Measurements from ENCODE around the gene CCDC160. TPM values are rescaled to one million over a fixed set of nuclear protein-coding genes. Genes with fewer than 3 reads are reported as not detected.
"Not testable (repeated sequence)": the region's sequence is repeated elsewhere in the genome, so short reads cannot be mapped to it uniquely, and the experiment has no call there.

The CCDC160 gene
- polyA plus RNA-seq, 1 donor from 2014 or later, result 4.3 TPM

DNA sequence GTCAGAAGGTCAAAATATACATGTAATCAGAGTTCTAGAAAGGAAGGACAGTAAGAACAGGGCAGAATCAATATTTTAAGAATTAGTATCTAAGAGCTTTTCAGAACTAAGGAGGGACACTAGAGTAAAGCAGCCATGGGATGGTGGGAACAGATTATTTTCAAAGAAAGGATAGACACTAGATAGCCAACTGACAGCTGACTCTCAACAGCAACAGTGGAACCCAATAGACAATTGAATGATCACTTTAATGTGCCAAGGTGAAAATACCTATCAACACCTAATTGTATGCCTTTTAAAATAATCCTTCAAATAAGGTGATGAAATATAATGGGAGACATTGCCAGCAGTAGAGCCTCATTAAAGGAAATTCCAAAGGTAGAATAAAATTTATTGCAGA is 26.5 kb upstream of the CCDC160 start:
- no peaks in the 10 kb centered on the region for H3F3A ChIP-seq (ENCODE audit: insufficient read depth, low read length, poor library complexity, severe bottlenecking)
- no peak overlapping the region for H3K4me2 ChIP-seq (ENCODE audit: low read length)
- H3K79me2 ChIP-seq (replicated peaks; ENCODE audit: insufficient read depth, low read length), result no peaks in the 10 kb centered on the region
- no peak overlapping the region for H3K9ac ChIP-seq (ENCODE audit: low read length)
- H3K9me3 ChIP-seq (ENCODE audit: low read length), result no peaks in the 10 kb centered on the region
- no peak for TF ChIP-seq POLR2AphosphoS5 (IDR thresholded peaks at IDR 0.05)
- TF ChIP-seq, protein P1, sequence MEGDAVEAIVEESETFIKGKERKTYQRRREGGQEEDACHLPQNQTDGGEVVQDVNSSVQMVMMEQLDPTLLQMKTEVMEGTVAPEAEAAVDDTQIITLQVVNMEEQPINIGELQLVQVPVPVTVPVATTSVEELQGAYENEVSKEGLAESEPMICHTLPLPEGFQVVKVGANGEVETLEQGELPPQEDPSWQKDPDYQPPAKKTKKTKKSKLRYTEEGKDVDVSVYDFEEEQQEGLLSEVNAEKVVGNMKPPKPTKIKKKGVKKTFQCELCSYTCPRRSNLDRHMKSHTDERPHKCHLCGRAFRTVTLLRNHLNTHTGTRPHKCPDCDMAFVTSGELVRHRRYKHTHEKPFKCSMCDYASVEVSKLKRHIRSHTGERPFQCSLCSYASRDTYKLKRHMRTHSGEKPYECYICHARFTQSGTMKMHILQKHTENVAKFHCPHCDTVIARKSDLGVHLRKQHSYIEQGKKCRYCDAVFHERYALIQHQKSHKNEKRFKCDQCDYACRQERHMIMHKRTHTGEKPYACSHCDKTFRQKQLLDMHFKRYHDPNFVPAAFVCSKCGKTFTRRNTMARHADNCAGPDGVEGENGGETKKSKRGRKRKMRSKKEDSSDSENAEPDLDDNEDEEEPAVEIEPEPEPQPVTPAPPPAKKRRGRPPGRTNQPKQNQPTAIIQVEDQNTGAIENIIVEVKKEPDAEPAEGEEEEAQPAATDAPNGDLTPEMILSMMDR (IDR thresholded peaks at IDR 0.05; ENCODE audit: poor library complexity, severe bottlenecking), result no peak
- TF ChIP-seq EZH2 (IDR thresholded peaks at IDR 0.05; ENCODE audit: borderline replicate concordance, insufficient read depth, low read length, poor library complexity, severe bottlenecking), result no peak
- TF ChIP-seq MXI1 (conservative IDR thresholded peaks at IDR 0.05; ENCODE audit: poor library complexity, severe bottlenecking), result no peak
- no peak for TF ChIP-seq TAF1 (IDR thresholded peaks at IDR 0.05; ENCODE audit: low read depth)
- no peak for TF ChIP-seq SMC3 (conservative IDR thresholded peaks at IDR 0.05; ENCODE audit: poor library complexity)
- TF ChIP-seq EP300 (conservative IDR thresholded peaks at IDR 0.05; ENCODE audit: poor library complexity, severe bottlenecking), result no peak
- TF ChIP-seq RAD21 (conservative IDR thresholded peaks at IDR 0.05), result no peak
- TF ChIP-seq, protein P2, sequence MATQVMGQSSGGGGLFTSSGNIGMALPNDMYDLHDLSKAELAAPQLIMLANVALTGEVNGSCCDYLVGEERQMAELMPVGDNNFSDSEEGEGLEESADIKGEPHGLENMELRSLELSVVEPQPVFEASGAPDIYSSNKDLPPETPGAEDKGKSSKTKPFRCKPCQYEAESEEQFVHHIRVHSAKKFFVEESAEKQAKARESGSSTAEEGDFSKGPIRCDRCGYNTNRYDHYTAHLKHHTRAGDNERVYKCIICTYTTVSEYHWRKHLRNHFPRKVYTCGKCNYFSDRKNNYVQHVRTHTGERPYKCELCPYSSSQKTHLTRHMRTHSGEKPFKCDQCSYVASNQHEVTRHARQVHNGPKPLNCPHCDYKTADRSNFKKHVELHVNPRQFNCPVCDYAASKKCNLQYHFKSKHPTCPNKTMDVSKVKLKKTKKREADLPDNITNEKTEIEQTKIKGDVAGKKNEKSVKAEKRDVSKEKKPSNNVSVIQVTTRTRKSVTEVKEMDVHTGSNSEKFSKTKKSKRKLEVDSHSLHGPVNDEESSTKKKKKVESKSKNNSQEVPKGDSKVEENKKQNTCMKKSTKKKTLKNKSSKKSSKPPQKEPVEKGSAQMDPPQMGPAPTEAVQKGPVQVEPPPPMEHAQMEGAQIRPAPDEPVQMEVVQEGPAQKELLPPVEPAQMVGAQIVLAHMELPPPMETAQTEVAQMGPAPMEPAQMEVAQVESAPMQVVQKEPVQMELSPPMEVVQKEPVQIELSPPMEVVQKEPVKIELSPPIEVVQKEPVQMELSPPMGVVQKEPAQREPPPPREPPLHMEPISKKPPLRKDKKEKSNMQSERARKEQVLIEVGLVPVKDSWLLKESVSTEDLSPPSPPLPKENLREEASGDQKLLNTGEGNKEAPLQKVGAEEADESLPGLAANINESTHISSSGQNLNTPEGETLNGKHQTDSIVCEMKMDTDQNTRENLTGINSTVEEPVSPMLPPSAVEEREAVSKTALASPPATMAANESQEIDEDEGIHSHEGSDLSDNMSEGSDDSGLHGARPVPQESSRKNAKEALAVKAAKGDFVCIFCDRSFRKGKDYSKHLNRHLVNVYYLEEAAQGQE (IDR thresholded peaks at IDR 0.05; ENCODE audit: borderline replicate concordance), result no peak
- H3K9me2 ChIP-seq (ENCODE audit: insufficient read depth, low read length), result no peaks in the 10 kb centered on the region
- H4K20me1 ChIP-seq (ENCODE audit: insufficient read depth), result no peaks in the 10 kb centered on the region
- H3K27me3 ChIP-seq (ENCODE audit: insufficient read depth, low read depth, low read length), result no peaks in the 10 kb centered on the region
- no peaks in the 10 kb centered on the region for H3K36me3 ChIP-seq (ENCODE audit: insufficient read depth, low read length)
- no peak overlapping the region for H2AFZ ChIP-seq (ENCODE audit: low read depth, low read length)
- no peak overlapping the region for H3K4me3 ChIP-seq (ENCODE audit: low read length)
- no peak overlapping the region for H3K27ac ChIP-seq (ENCODE audit: low read length)

DNA sequence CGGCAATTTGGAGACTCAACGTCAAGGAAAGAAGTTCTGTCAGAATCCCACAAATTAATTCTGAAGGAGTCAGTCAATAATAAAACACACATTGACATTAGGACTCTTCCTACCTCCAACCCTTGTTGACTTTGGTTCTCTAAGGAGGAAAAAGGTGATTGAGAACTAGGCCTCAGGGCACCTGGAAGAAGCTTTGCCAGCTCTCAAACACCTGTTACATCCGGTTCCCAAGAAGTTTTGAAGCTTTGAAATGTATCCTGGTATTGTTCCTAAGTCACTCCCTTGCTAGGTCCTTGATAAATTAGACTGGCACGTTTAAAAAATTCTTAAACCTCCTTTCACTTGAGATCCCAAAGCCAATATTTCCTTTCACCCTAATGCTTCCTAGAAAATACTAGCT is 1.7 kb upstream of the CCDC160 start:
- no peak overlapping the region for H2AFZ ChIP-seq (ENCODE audit: low read depth, low read length)
- H3K9ac ChIP-seq (ENCODE audit: low read length), result no peak overlapping the region
- no peaks in the 10 kb centered on the region for H3F3A ChIP-seq (ENCODE audit: insufficient read depth, low read length, poor library complexity, severe bottlenecking)
- H3K27me3 ChIP-seq (ENCODE audit: insufficient read depth, low read depth, low read length), result no peaks in the 10 kb centered on the region
- H3K9me3 ChIP-seq (ENCODE audit: low read length), result no peaks in the 10 kb centered on the region
- no peak overlapping the region for H3K27ac ChIP-seq (ENCODE audit: low read length)
- H3K9me2 ChIP-seq (ENCODE audit: insufficient read depth, low read length), result no peaks in the 10 kb centered on the region
- no peaks in the 10 kb centered on the region for H3K36me3 ChIP-seq (ENCODE audit: insufficient read depth, low read length)
- TF ChIP-seq EP300 (conservative IDR thresholded peaks at IDR 0.05; ENCODE audit: poor library complexity, severe bottlenecking) (no peak), TAF1 (IDR thresholded peaks at IDR 0.05; ENCODE audit: low read depth) (no peak), EZH2 (IDR thresholded peaks at IDR 0.05; ENCODE audit: borderline replicate concordance, insufficient read depth, low read length, poor library complexity, severe bottlenecking) (no peak), SMC3 (conservative IDR thresholded peaks at IDR 0.05; ENCODE audit: poor library complexity) (no peak), RAD21 (conservative IDR thresholded peaks at IDR 0.05) (no peak), POLR2AphosphoS5 (IDR thresholded peaks at IDR 0.05) (no peak), MXI1 (conservative IDR thresholded peaks at IDR 0.05; ENCODE audit: poor library complexity, severe bottlenecking) (no peak)
- TF ChIP-seq, protein P2 (IDR thresholded peaks at IDR 0.05; ENCODE audit: borderline replicate concordance), result no peak
- TF ChIP-seq, protein P1 (IDR thresholded peaks at IDR 0.05; ENCODE audit: poor library complexity, severe bottlenecking), result no peak
- no peaks in the 10 kb centered on the region for H3K79me2 ChIP-seq (replicated peaks; ENCODE audit: insufficient read depth, low read length)
- H3K4me3 ChIP-seq (ENCODE audit: low read length), result no peak overlapping the region
- no peak overlapping the region for H3K4me2 ChIP-seq (ENCODE audit: low read length)
- H4K20me1 ChIP-seq (ENCODE audit: insufficient read depth), result no peaks in the 10 kb centered on the region

DNA sequence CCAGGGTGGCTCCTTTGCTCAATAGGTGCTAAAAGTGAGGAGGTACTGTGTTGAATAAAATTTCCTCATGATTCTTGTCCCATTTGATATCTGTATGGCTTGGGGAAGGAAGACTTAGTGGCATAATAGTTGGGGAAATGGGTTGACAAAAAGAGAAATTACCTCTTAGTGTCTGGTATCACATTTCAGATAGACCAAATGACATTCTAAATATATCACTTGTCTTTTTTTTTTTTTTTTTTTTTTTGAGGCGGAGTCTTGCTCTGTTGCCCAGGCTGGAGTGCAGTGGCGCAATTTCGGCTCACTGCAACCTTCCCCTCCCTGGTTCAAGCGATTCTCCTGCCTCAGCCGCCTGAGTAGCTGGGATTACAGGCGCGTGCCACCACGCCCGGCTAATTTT is 1.2 kb downstream of the CCDC160 start:
- H4K20me1 ChIP-seq (ENCODE audit: insufficient read depth); H3F3A ChIP-seq (ENCODE audit: insufficient read depth, low read length, poor library complexity, severe bottlenecking); H3K9me3 ChIP-seq (ENCODE audit: low read length); H3K79me2 ChIP-seq (replicated peaks; ENCODE audit: insufficient read depth, low read length); H3K9me2 ChIP-seq (ENCODE audit: insufficient read depth, low read length); H3K27me3 ChIP-seq (ENCODE audit: insufficient read depth, low read depth, low read length); H3K27ac ChIP-seq (ENCODE audit: low read length); H3K4me2 ChIP-seq (ENCODE audit: low read length); H3K36me3 ChIP-seq (ENCODE audit: insufficient read depth, low read length); H2AFZ ChIP-seq (ENCODE audit: low read depth, low read length); H3K9ac ChIP-seq (ENCODE audit: low read length): not testable (repeated sequence)
- peak overlapping the region; percentile 69 for H3K4me3 ChIP-seq (ENCODE audit: low read length)

All from neural cell (in vitro differentiated cells).